Measurements from ENCODE around the gene AGBL4. TPM values are rescaled to one million over a fixed set of nuclear protein-coding genes. Genes with fewer than 3 reads are reported as not detected.

The AGBL4 gene
- total RNA-seq, 1 experiment from 2014 or later = 0.33 TPM

- ChIA-PET CTCF (no interaction called here), POLR2A (ENCODE audit: unreplicated experiment) (no interaction called here)
- no peak overlapping the region for H3K9ac ChIP-seq (ENCODE audit: low read length)
- no peaks in the 10 kb centered on the region for H3K9me3 ChIP-seq (ENCODE audit: low read length)
- ATAC-seq (no peak), DNase-seq (no peak)
- H3K9me2 ChIP-seq (replicated peaks; ENCODE audit: low read length) = no peaks in the 10 kb centered on the region
- H3K27ac ChIP-seq (ENCODE audit: low read length) = no peak overlapping the region
- no TSS peak for BruUV-seq (replicated peaks)
- no peaks in the 10 kb centered on the region for H3K27me3 ChIP-seq (ENCODE audit: low read length)
- H3K79me2 ChIP-seq (ENCODE audit: low read length) = no peaks in the 10 kb centered on the region
- no peaks in the 10 kb centered on the region for H4K20me1 ChIP-seq (ENCODE audit: low read length)
- peaks cover 37% of the 10 kb centered on the region for H3K4me1 ChIP-seq (ENCODE audit: insufficient read depth, low read length)
- H3K4me2 ChIP-seq (ENCODE audit: low read length) = no peak overlapping the region
- H3K4me3 ChIP-seq (ENCODE audit: low read length) = no peak overlapping the region
- H3F3A ChIP-seq (ENCODE audit: low read length, unreplicated experiment) = peaks cover 7% of the 10 kb centered on the region
- no peak overlapping the region for H2AFZ ChIP-seq (ENCODE audit: low read length)
- no peaks in the 10 kb centered on the region for H3K36me3 ChIP-seq (ENCODE audit: low read depth, low read length)
- TF ChIP-seq CTCF (conservative IDR thresholded peaks at IDR 0.05; ENCODE audit: low read depth, low read length) (no peak), EZH2phosphoT487 (IDR thresholded peaks at IDR 0.05; ENCODE audit: borderline replicate concordance, low read length) (no peak), EZH2 (IDR thresholded peaks at IDR 0.05; ENCODE audit: low read length, unreplicated experiment) (no peak)
- intact Hi-C loops (cut with micrococcal nuclease) = no loop called here
Measured at GRCh38 chr1:49166031-49166430, 857.7 kb downstream of the AGBL4 start.

- no peak for TF ChIP-seq CTCF (conservative IDR thresholded peaks at IDR 0.05; ENCODE audit: low read depth, low read length)
- no peak for TF ChIP-seq EZH2phosphoT487 (IDR thresholded peaks at IDR 0.05; ENCODE audit: borderline replicate concordance, low read length)
- H3F3A ChIP-seq (ENCODE audit: low read length, unreplicated experiment) = peaks cover 7% of the 10 kb centered on the region
- H3K4me1 ChIP-seq (ENCODE audit: insufficient read depth, low read length) = peaks cover 28% of the 10 kb centered on the region
- H3K4me2 ChIP-seq (ENCODE audit: low read length) = peak overlapping the region; percentile 33; the same call in 1 of the 2 replicates
- ChIA-PET POLR2A (ENCODE audit: unreplicated experiment) (interaction anchor here (0.7 kb wide), 1 partner anchor 249 kb away, joined by 3 read pairs; no protein-coding TSS in a partner anchor), CTCF (no interaction called here)
- no peaks in the 10 kb centered on the region for H3K79me2 ChIP-seq (ENCODE audit: low read length)
- H3K27me3 ChIP-seq (ENCODE audit: low read length) = no peaks in the 10 kb centered on the region
- no peaks in the 10 kb centered on the region for H3K9me2 ChIP-seq (replicated peaks; ENCODE audit: low read length)
- H4K20me1 ChIP-seq (ENCODE audit: low read length) = no peaks in the 10 kb centered on the region
- peak overlapping the region; percentile 52 for H3K27ac ChIP-seq (ENCODE audit: low read length)
- H3K36me3 ChIP-seq (ENCODE audit: low read depth, low read length) = no peaks in the 10 kb centered on the region
- no TSS peak for BruUV-seq (replicated peaks)
- no peak overlapping the region for H3K9ac ChIP-seq (ENCODE audit: low read length)
- peak; percentile 92 for ATAC-seq
- intact Hi-C loops (cut with micrococcal nuclease) = loop anchor here (1.0 to 5.0 kb wide), 2 partner anchors 184 to 227 kb away; no protein-coding TSS in a partner anchor
- no peak overlapping the region for H3K4me3 ChIP-seq (ENCODE audit: low read length)
- no peak overlapping the region for H2AFZ ChIP-seq (ENCODE audit: low read length)
- no peaks in the 10 kb centered on the region for H3K9me3 ChIP-seq (ENCODE audit: low read length)
- peak; percentile 90 for DNase-seq
Measured at GRCh38 chr1:49163031-49163430, 860.7 kb downstream of the AGBL4 start.

GRCh38 chr1:49160677-49161076 lies 863.1 kb downstream of the AGBL4 start:
- Histone ChIP-seq H3K4me3 (ENCODE audit: low read length) (no peak overlapping the region), H3K4me1 (ENCODE audit: insufficient read depth, low read length) (peaks cover 19% of the 10 kb centered on the region), H3K4me2 (ENCODE audit: low read length) (no peak overlapping the region), H3K9me2 (replicated peaks; ENCODE audit: low read length) (no peaks in the 10 kb centered on the region), H4K20me1 (ENCODE audit: low read length) (no peaks in the 10 kb centered on the region), H3K79me2 (ENCODE audit: low read length) (no peaks in the 10 kb centered on the region), H3K9ac (ENCODE audit: low read length) (no peak overlapping the region), H3K36me3 (ENCODE audit: low read depth, low read length) (no peaks in the 10 kb centered on the region), H3K27ac (ENCODE audit: low read length) (no peak overlapping the region), H3K27me3 (ENCODE audit: low read length) (no peaks in the 10 kb centered on the region), H2AFZ (ENCODE audit: low read length) (no peak overlapping the region), H3K9me3 (ENCODE audit: low read length) (no peaks in the 10 kb centered on the region), H3F3A (ENCODE audit: low read length, unreplicated experiment) (peaks cover 7% of the 10 kb centered on the region)
- DNase-seq = no peak
- POLR2A ChIA-PET (ENCODE audit: unreplicated experiment) = no interaction called here
- BruUV-seq (replicated peaks) = no TSS peak
- intact Hi-C loops (cut with micrococcal nuclease) = loop anchor here (5.0 kb wide), 1 partner anchor 187 kb away; no protein-coding TSS in a partner anchor
- CTCF ChIA-PET = interaction anchor here (0.7 kb wide), 1 partner anchor 220 kb away, joined by 3 read pairs; no protein-coding TSS in a partner anchor
- no peak for TF ChIP-seq CTCF (conservative IDR thresholded peaks at IDR 0.05; ENCODE audit: low read depth, low read length)
- TF ChIP-seq EZH2phosphoT487 (IDR thresholded peaks at IDR 0.05; ENCODE audit: borderline replicate concordance, low read length) = no peak
- TF ChIP-seq EZH2 (IDR thresholded peaks at IDR 0.05; ENCODE audit: low read length, unreplicated experiment) = no peak
- ATAC-seq = no peak
